Retinal pigment epithelial cell (primary cell): ENCODE results near the gene PPP2R2C.

Experiments used
- DNase-seq: peaks from one replicate; pipeline ENCODE4 v3.0.0-alpha.2; 2010; ENCODE audit warnings: low read depth
- H3K4me3 ChIP-seq: 2 replicates; pipeline ENCODE4 v1.5.1; 2011; ENCODE audit warnings: mild to moderate bottlenecking, low read length, control low read depth, moderate library complexity
- TF ChIP-seq, protein P1 (sequence below): conservative IDR thresholded peaks from 2 replicates; pipeline ENCODE4 v1.5.1; 2011; ENCODE audit warnings: low read depth, low read length, control low read depth, inconsistent platforms

The PPP2R2C gene

GRCh38 chr4:6383929-6384328 is 88.5 kb downstream of the PPP2R2C start:
- DNase-seq, result no peak
- no peak overlapping the region for H3K4me3 ChIP-seq
- TF ChIP-seq, protein P1, sequence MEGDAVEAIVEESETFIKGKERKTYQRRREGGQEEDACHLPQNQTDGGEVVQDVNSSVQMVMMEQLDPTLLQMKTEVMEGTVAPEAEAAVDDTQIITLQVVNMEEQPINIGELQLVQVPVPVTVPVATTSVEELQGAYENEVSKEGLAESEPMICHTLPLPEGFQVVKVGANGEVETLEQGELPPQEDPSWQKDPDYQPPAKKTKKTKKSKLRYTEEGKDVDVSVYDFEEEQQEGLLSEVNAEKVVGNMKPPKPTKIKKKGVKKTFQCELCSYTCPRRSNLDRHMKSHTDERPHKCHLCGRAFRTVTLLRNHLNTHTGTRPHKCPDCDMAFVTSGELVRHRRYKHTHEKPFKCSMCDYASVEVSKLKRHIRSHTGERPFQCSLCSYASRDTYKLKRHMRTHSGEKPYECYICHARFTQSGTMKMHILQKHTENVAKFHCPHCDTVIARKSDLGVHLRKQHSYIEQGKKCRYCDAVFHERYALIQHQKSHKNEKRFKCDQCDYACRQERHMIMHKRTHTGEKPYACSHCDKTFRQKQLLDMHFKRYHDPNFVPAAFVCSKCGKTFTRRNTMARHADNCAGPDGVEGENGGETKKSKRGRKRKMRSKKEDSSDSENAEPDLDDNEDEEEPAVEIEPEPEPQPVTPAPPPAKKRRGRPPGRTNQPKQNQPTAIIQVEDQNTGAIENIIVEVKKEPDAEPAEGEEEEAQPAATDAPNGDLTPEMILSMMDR, result no peak

DNA sequence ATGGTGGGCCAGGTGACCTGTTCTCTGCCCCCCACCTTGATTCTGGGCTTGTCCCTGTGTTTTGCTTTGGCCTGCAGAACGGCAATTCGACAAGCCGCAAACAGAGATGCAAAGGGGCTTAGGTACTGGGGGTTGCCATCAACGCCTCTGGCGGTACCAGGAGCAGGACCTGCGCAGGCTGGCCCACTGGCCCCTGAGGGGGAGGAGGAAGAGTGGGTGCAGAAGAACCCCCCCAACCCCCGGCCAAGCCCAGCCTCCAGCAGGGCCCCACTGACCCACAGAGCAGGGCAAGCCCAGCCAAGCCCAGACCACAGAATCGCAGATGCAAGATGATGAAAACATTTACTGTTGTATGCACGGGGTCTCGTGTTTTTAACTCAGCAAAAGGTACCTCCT is 89.4 kb downstream of the PPP2R2C start:
- DNase-seq, result no peak
- TF ChIP-seq, protein P1, result no peak
- no peak overlapping the region for H3K4me3 ChIP-seq

GRCh38 chr4:6381571-6382123 is 90.8 kb downstream of the PPP2R2C start:
- H3K4me3 ChIP-seq, result no peak overlapping the region
- TF ChIP-seq, protein P1, result no peak
- no peak for DNase-seq

DNA sequence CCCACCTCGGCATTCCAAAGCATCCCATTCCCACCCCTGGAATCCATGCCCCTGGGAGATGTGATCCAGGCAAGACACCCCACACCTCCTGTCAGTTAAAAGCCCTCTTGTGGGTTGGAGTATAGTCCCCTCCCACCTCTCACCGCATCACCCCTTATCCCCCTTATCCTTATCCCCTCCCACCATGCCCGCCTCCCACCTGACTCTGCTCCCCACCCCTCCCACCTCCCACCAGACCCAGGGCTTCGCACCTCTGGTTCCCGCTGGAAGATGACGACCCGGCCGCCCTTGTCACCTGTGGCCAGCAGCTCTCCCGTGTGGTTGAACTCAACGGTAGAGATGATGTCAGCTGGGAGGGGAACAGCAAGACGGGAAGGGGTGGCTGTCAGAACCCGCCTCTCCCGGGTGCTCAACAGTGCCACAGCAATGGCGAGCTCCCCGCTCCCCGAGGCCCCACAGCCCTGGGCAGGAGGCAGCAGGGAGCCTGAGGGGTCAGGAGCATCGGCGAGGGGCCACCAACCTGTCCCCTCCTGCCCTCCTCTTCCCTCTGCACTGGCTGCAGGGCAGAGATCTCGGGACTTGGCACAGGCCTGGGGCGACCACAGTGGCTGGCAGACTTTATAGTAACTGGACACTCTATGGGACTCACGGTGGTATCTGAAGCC is 91.5 kb downstream of the PPP2R2C start:
- TF ChIP-seq, protein P1, result no peak
- no peak overlapping the region for H3K4me3 ChIP-seq
- DNase-seq, result no peak

DNA sequence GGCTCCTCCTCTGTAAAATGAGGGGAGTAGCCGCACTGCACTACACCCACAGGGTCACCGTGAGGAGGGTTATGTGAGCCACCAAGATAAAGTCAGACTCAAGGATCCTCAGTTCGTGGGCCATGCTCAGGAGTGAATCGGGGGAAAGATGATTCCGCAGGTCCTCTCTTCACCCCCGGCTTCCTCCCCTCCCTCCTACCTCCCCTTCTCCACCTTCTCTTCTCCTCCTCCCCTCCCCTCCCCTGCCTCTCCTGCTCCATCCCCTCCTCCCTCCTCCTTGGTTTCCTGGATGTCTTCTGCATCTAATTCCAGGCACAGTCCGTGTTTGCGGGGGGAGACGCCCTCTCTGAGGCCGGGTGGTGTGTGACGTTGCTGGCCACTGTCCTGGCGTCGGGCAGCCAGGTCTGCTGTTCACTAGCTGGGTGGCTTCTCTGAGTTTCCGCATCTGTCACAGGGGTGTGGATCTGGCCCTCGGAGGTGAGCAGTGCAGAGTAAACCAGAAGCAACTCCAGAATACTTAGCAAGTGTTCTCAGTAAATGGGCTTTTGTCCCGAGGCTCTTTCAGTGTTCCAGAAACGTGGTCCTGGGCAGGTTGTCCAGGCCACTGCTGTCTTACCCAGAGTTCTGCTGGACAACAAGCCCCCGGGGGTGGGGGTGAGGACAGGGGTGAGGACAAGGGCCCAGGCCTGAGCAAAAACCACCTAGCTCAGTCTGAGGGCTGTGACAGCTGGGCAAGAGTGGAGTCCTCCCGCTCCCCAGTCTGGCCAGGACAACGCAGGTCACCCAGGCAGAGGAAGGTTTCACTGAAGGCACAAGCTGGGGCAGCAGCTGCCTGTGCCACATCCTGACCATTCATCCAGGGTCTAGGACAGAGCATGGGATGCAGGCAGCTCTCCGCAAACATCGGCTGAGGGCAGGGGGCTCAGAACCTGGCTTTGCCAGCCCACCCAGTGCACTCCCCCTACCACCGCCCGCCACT is 92.4 kb downstream of the PPP2R2C start:
- no peak for DNase-seq
- H3K4me3 ChIP-seq, result no peak overlapping the region
- TF ChIP-seq, protein P1, result no peak

DNA sequence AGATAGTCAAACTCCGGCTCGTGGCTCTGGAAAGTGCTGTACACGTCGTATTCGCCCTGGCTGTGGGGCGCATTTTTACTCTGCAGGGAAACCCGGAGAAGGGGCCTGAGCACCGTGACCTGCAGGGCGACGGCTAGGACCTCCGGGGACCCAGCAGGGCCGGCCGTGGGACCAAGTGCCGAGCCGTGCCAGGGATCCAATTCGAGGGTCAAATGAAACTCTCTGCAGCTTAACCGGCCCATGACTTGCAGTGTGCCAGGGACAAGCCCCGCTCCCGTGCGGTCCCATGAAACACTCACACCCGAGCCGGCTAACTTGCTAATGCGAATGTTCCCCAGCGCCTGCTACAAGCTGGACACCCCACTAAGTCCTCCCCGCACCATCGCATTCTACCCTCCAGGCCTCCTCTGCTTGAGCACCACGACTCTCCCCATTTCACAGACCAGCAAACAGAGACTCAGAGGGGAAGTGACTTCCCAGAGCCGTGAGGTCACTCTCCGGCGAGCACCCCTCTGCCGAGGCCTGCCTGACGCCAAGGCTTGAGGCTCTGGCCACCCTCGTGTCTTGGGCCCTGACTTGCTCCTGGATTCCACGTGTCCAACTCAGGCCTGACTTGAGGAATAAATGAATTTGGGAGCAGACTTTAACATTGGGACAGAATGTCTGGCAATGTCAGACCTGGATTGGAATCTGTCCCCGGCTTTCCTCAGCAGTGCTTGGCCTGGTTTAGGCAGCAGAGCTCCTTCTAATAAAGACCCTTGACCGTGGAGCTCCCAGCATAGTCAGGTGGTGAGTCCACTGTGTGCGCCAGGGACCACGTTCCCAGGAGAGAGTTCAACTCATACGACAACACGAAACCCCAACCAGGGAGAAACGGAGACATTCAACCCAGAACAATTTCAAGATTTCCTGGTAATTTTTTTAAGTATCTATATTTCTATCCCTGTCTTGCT is 93.6 kb downstream of the PPP2R2C start:
- H3K4me3 ChIP-seq, result no peak overlapping the region
- no peak for DNase-seq
- TF ChIP-seq, protein P1, result no peak
